ENCODE data around the gene KCP.

Gene KCP

GRCh38 chr7:128906766-128907559, 3.5 kb downstream of the KCP start:
- DNase-seq (ENCODE audit: low read depth) = no peak

GRCh38 chr7:128906001-128906765, 4.3 kb downstream of the KCP start:
- no peak for DNase-seq (ENCODE audit: low read depth)

- DNase-seq (ENCODE audit: low read depth) = peak; percentile 62
These were observed 5.9 kb downstream of the KCP start for GRCh38 chr7:128904381-128905197.

GRCh38 chr7:128903621-128904361, 6.7 kb downstream of the KCP start:
- no peak for DNase-seq (ENCODE audit: low read depth)

GRCh38 chr7:128902761-128903585, 7.5 kb downstream of the KCP start:
- peak; percentile 34 for DNase-seq (ENCODE audit: low read depth)

- DNase-seq (ENCODE audit: low read depth) = no peak
These were observed 10.3 kb downstream of the KCP start for GRCh38 chr7:128900237-128900636.

GRCh38 chr7:128899392-128899791, 11.1 kb downstream of the KCP start:
- DNase-seq (ENCODE audit: low read depth) = no peak

GRCh38 chr7:128895320-128895719, 15.2 kb downstream of the KCP start:
- DNase-seq (ENCODE audit: low read depth) = no peak

- no peak for DNase-seq (ENCODE audit: low read depth)
These were observed 16.4 kb downstream of the KCP start for GRCh38 chr7:128894101-128894440.

- DNase-seq (ENCODE audit: low read depth) = no peak
These were observed 17.0 kb downstream of the KCP start for GRCh38 chr7:128893251-128894100.

- DNase-seq (ENCODE audit: low read depth) = no peak
These were observed 17.8 kb downstream of the KCP start for GRCh38 chr7:128892521-128893250.

- no peak for DNase-seq (ENCODE audit: low read depth)
These were observed 18.6 kb downstream of the KCP start for GRCh38 chr7:128891942-128892269.

GRCh38 chr7:128891110-128891941, 19.2 kb downstream of the KCP start:
- no peak for DNase-seq (ENCODE audit: low read depth)

GRCh38 chr7:128890306-128891109, 20.0 kb downstream of the KCP start:
- DNase-seq (ENCODE audit: low read depth) = no peak

GRCh38 chr7:128889121-128889520, 21.4 kb downstream of the KCP start:
- DNase-seq (ENCODE audit: low read depth) = no peak

GRCh38 chr7:128888756-128889095, 21.8 kb downstream of the KCP start:
- DNase-seq (ENCODE audit: low read depth) = no peak

GRCh38 chr7:128888039-128888755, 22.3 kb downstream of the KCP start:
- DNase-seq (ENCODE audit: low read depth) = no peak

Measured in EH (cell line).